ENCODE results near the gene IRS2. TPM values are rescaled to one million over a fixed set of nuclear protein-coding genes. Genes with fewer than 3 reads are reported as not detected.

IRS2 gene
- total and polyA plus RNA-seq, 2 donors (not counting 3 experiments of a cell fraction or from before 2014, with no cell fraction given), result 1.6 to 4.4 TPM

DNA sequence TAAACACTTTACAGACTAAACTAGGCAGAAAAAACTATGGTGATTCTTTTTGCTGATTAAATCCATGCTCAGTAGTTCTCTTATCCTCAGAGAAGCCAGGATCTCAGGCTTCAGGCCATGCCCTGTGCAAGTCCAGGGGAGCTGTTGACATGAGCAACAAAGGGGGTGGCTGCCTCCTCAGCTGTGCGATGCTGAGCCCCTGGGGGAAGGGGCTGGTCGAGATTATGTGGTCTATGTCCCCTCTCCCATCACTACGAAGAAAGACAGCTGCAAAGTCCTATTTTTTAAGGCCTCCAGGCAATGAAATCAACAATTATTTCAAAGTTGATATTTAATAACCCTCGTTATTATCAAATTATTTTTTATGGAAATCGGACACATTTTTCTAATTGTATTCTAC is 37.0 kb downstream of the IRS2 start:
- Histone ChIP-seq H3K4me2 (ENCODE audit: insufficient read depth, low read length) (no peak overlapping the region), H3K36me3 (ENCODE audit: control insufficient read depth in 2 of 2, extremely low read depth in 1 of 2, insufficient read depth in 2 of 2, low read length in 2 of 2) (no peaks in the 10 kb centered on the region), H3K27ac (ENCODE audit: insufficient read depth, low read depth, low read length) (no peak overlapping the region), H3K4me1 (ENCODE audit: control insufficient read depth, extremely low read depth, insufficient read depth, low read length) (no peaks in the 10 kb centered on the region), H3K79me2 (ENCODE audit: control insufficient read depth, insufficient read depth, low read length) (no peaks in the 10 kb centered on the region), H3K4me3 (replicated peaks in 1 of 3; ENCODE audit: insufficient read depth in 1 of 3, low read depth in 1 of 3, low read length in 3 of 3) (no peak overlapping the region), H2AFZ (ENCODE audit: low read depth, low read length) (no peak overlapping the region), H3K9ac (replicated peaks; ENCODE audit: extremely low read depth, insufficient read depth, low read length) (no peak overlapping the region), H4K20me1 (replicated peaks; ENCODE audit: control insufficient read depth, extremely low read depth, insufficient read depth, low read length) (no peaks in the 10 kb centered on the region), H3K9me1 (replicated peaks; ENCODE audit: control insufficient read depth, extremely low read depth, insufficient read depth, low read length) (no peaks in the 10 kb centered on the region), H3K27me3 (ENCODE audit: control insufficient read depth in 2 of 2, insufficient read depth in 2 of 2, low read length in 2 of 2) (no peaks in the 10 kb centered on the region), H3K9me3 (replicated peaks; ENCODE audit: control insufficient read depth, insufficient read depth, low read length) (no peaks in the 10 kb centered on the region)
- FAIRE-seq, result no peak
- dilution Hi-C loops (cut with MboI; ENCODE audit: extremely low pct_ligation_motif_present, low sequenced_read_pairs) (no loop called here), intact Hi-C loops (cut with micrococcal nuclease) (no loop called here)
- no TSS peak for BruUV-seq (replicated peaks)
- ChIA-PET CTCF (interaction anchor here (1.1 to 1.5 kb wide), 2 partner anchors 604 to 787 kb away, joined by 3 read pairs; no protein-coding TSS in a partner anchor), POLR2A (no interaction called here)
- TF ChIP-seq POLR2AphosphoS5 (IDR thresholded peaks at IDR 0.05; ENCODE audit: insufficient read depth, low read depth, low read length) (no peak), POLR2A (IDR thresholded peaks at IDR 0.05; ENCODE audit: low read depth, low read length) (no peak), MAX (IDR thresholded peaks at IDR 0.05; ENCODE audit: insufficient read depth, insufficient read length) (no peak), FOS (IDR thresholded peaks at IDR 0.05; ENCODE audit: borderline replicate concordance, insufficient read depth, low read length) (no peak), EZH2 (IDR thresholded peaks at IDR 0.05; ENCODE audit: borderline replicate concordance, low read depth, low read length, severe bottlenecking) (no peak), JUN (IDR thresholded peaks at IDR 0.05; ENCODE audit: borderline replicate concordance, insufficient read depth, insufficient read length, low read depth) (no peak), MYC (IDR thresholded peaks at IDR 0.05; ENCODE audit: low read depth, low read length) (no peak), GATA2 (IDR thresholded peaks at IDR 0.05; ENCODE audit: insufficient read depth, insufficient read length, low read depth, low read length) (no peak)
- TF ChIP-seq, protein P1, sequence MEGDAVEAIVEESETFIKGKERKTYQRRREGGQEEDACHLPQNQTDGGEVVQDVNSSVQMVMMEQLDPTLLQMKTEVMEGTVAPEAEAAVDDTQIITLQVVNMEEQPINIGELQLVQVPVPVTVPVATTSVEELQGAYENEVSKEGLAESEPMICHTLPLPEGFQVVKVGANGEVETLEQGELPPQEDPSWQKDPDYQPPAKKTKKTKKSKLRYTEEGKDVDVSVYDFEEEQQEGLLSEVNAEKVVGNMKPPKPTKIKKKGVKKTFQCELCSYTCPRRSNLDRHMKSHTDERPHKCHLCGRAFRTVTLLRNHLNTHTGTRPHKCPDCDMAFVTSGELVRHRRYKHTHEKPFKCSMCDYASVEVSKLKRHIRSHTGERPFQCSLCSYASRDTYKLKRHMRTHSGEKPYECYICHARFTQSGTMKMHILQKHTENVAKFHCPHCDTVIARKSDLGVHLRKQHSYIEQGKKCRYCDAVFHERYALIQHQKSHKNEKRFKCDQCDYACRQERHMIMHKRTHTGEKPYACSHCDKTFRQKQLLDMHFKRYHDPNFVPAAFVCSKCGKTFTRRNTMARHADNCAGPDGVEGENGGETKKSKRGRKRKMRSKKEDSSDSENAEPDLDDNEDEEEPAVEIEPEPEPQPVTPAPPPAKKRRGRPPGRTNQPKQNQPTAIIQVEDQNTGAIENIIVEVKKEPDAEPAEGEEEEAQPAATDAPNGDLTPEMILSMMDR (IDR thresholded peaks at IDR 0.05; ENCODE audit: extremely low read depth in 1 of 2, insufficient read depth in 1 of 2, low read depth in 1 of 2, low read length in 2 of 2), result no peak
- no peak for DNase-seq (ENCODE audit: low read depth, low spot score)
